Measurements from ENCODE around the gene RNF214. TPM values are rescaled to one million over a fixed set of nuclear protein-coding genes. Genes with fewer than 3 reads are reported as not detected.

Gene RNF214
- total and polyA plus RNA-seq, 2 of the 4 experiments (the other 2 are of a cell fraction), result 7.9 to 14.8 TPM

- no peaks in the 10 kb centered on the region for H3K9me3 ChIP-seq (ENCODE audit: control insufficient read depth, insufficient read depth, low read length)
- POLR2A ChIA-PET (ENCODE audit: unreplicated experiment), result no interaction called here
Measured at GRCh38 chr11:117187799-117188481, 44.5 kb upstream of the RNF214 start.

More at GRCh38 chr11:117187799-117188481, 44.5 kb upstream of the RNF214 start:
- Histone ChIP-seq H3K79me1 (ENCODE audit: low read depth in 1 of 2, low read length in 2 of 2) (no peaks in the 10 kb centered on the region), H3K4ac (ENCODE audit: low read depth, low read length) (no peak overlapping the region), H2BK120ac (ENCODE audit: low read depth, low read length) (no peak overlapping the region), H3K4me2 (ENCODE audit: low read depth, low read length) (no peak overlapping the region), H3K27me3 (ENCODE audit: control insufficient read depth, insufficient read depth, low read length) (no peaks in the 10 kb centered on the region), H3K56ac (ENCODE audit: extremely low read depth, insufficient read depth, low read length) (no peak overlapping the region), H2AFZ (replicated peaks; ENCODE audit: low read length, poor library complexity) (no peak overlapping the region), H2BK5ac (ENCODE audit: low read depth, low read length, poor library complexity, severe bottlenecking) (no peak overlapping the region), H3K36me3 (ENCODE audit: control insufficient read depth, insufficient read depth, low read length) (peaks cover 66% of the 10 kb centered on the region), H3K23ac (ENCODE audit: low read depth, low read length) (no peak overlapping the region), H3K14ac (replicated peaks; ENCODE audit: low read depth, low read length) (no peak overlapping the region), H3K27ac (ENCODE audit: insufficient read depth, low read length) (no peak overlapping the region), H3K9me1 (ENCODE audit: insufficient read depth, low read length) (0 out of 2 replicates have a peak, but pooled peaks cover 4% of the 10 kb centered on the region), H3K18ac (ENCODE audit: low read depth, low read length) (no peak overlapping the region), H2BK15ac (ENCODE audit: low read depth, low read length) (no peak overlapping the region), H2BK20ac (ENCODE audit: low read depth, low read length) (no peak overlapping the region), H3K4me3 (ENCODE audit: insufficient read depth, low read depth, low read length) (no peak overlapping the region), H3K9ac (ENCODE audit: low read depth, low read length) (no peak overlapping the region), H2AK9ac (replicated peaks; ENCODE audit: low read depth, low read length, poor library complexity) (no peak overlapping the region), H4K5ac (ENCODE audit: low read depth, low read length) (no peak overlapping the region), H4K8ac (ENCODE audit: low read depth in 2 of 2, low read length in 2 of 2) (no peak overlapping the region), H4K20me1 (ENCODE audit: insufficient read depth, low read length) (no peaks in the 10 kb centered on the region), H2AK5ac (ENCODE audit: low read depth, low read length) (no peak overlapping the region), H3K4me1 (ENCODE audit: control insufficient read depth, insufficient read depth, low read length) (no peaks in the 10 kb centered on the region), H4K91ac (ENCODE audit: insufficient read depth, low read depth, low read length) (no peak overlapping the region)
- ATAC-seq (ENCODE audit: low read depth) (no peak), DNase-seq (no peak)
- TF ChIP-seq RAD21 (IDR thresholded peaks at IDR 0.05; ENCODE audit: low read length) (no peak), MAZ (IDR thresholded peaks at IDR 0.05; ENCODE audit: borderline replicate concordance, low read depth, low read length) (no peak), USF2 (IDR thresholded peaks at IDR 0.05; ENCODE audit: low read depth, low read length) (no peak), MAFK (IDR thresholded peaks at IDR 0.05; ENCODE audit: low read depth, low read length) (no peak), BHLHE40 (IDR thresholded peaks at IDR 0.05; ENCODE audit: low read depth, low read length) (no peak), MXI1 (IDR thresholded peaks at IDR 0.05; ENCODE audit: borderline replicate concordance, low read depth, low read length) (no peak), CTCF (conservative IDR thresholded peaks at IDR 0.05; ENCODE audit: low read depth, low read length) (no peak), NFE2L2 (IDR thresholded peaks at IDR 0.05; ENCODE audit: low read depth, low read length) (no peak)
- CTCF ChIA-PET, result no interaction called here
- dilution Hi-C loops (cut with HindIII; ENCODE audit: low sequenced_read_pairs, unreplicated experiment) (no loop called here), in situ Hi-C loops (cut with MboI; ENCODE audit: low sequenced_read_pairs) (no loop called here), intact Hi-C loops (cut with micrococcal nuclease) (no loop called here)
- 100% methylated on average over 1 of the region's 16 CpGs; no CpG with 5 or more reads in 1 of the 2 experiments for WGBS, 2 experiments (ENCODE audit: extremely low coverage in 2 of 2, insufficient read length in 1 of 2)
- BruUV-seq (replicated peaks), result no TSS peak
